Spleen (tissue), 7 donors: ENCODE measurements around the gene ALKBH2.

ENCODE experiments used
- CTCF ChIP-seq, 11 experiments: fragments of 200-600 bp in 7 of 11; fragments of 450-650 bp in 4 of 11; sonication (generic) in 4 of 11; IDR thresholded peaks in 8 of 11; conservative IDR thresholded peaks in 3 of 11; 1 replicate in 7 of 11; 2 replicates in 4 of 11; pipeline versions ENCODE4 v1.4.0 to v1.8.0; 2016 to 2021; ENCODE audit warnings: antibody characterized with exemption in 11 of 11, inconsistent platforms in 4 of 11, mild to moderate bottlenecking in 1 of 11
- POLR2A ChIP-seq, 3 donors: fragments of 450-650 bp; IDR thresholded peaks; one replicate each; pipeline ENCODE4 v1.5.1; 2017; ENCODE audit warnings: antibody characterized with exemption in 3 of 3, mild to moderate bottlenecking in 1 of 3
- POLR2AphosphoS5 ChIP-seq, 3 donors: sonication (generic); formaldehyde crosslinking; IDR thresholded peaks; one replicate each; pipeline ENCODE4 v1.5.1; 2017; ENCODE audit warnings: antibody characterized with exemption in 3 of 3
- donor health status: DM: no; HTN: no; CAD: no; lungs with moderate emphysema.
- donor health status: DM: no; HTN: no; CAD: no.
- donor health status: DM: no; HTN: no; CAD: no.

- TF ChIP-seq POLR2AphosphoS5 (IDR thresholded peaks at IDR 0.05): no peak
- no peak for TF ChIP-seq CTCF (IDR thresholded peaks at IDR 0.05 in 8 of 11, conservative IDR thresholded peaks at IDR 0.05 in 3 of 11)
- no peak for TF ChIP-seq POLR2A (IDR thresholded peaks at IDR 0.05)
Observed at GRCh38 chr12:109074866-109075265, 18.4 kb downstream of the ALKBH2 start.
